Measurements from ENCODE around the gene STXBP6.
"Not testable (repeated sequence)": the region's sequence is repeated elsewhere in the genome, so short reads cannot be mapped to it uniquely, and the experiment has no call there.

The STXBP6 gene

DNA sequence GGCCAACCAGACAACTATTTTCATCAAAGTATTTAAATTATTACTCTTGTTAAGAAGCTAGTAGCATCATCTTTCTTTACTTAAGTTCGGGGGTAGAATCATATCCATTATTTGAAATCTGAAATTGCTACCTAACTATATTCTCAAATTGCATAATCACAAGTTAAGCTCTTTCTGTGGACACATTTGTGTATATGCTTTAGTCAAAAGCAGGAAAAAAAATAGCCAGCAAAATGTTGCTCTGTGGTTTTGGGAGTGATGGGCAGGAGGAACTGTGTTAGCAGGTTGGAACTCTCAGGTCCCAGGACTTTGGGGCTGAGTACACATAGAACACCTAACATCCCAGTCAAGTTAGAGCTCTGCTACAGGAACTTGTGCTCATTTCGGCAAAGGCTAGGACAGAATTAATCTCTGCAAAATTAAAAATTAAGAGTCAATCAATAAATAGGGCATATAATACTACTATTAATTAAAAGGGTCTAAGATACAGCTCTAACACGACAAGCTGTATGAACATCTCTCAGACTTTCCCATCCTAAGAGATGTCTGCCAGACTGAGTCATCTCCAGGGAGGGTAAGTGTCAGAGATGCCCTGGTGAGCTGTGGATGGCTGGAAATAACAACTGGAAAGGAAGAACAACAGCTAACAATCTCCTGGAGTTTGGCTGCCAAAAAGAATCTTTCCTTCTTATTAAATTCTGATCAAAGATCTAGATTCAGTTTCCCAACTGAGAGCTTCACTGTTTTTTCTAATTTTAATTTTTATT lies 212.5 kb downstream of the STXBP6 start:
- in situ Hi-C loops (cut with HindIII; ENCODE audit: low pct_unique_long_range_greater_than_20kb, low sequenced_read_pairs) = no loop called here
- TF ChIP-seq JUND (IDR thresholded peaks at IDR 0.05; ENCODE audit: low read depth) = no peak
- DNase-seq (ENCODE audit: low read depth in 1 of 2, low spot score in 1 of 2) = no peak

DNA sequence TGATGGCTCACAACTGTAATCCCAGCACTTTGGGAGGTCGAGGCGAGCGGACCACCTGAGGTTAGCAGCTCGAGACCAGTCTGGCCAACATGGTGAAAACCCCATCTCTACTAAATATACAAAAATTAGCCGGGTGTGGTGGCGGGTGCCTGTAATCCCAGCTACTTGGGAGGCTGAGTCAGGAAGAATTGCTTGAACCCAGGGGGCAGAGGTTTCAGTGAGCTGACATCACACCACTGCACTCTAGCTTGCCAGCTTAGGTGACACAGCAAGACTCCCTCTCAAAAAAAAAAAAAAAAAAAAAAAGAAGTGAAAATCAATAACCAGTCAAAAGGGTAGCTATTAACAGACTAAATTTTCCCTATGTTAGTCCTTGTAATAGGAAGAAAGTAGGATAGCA lies 213.6 kb downstream of the STXBP6 start:
- DNase-seq (ENCODE audit: low read depth in 1 of 2, low spot score in 1 of 2); in situ Hi-C loops (cut with HindIII; ENCODE audit: low pct_unique_long_range_greater_than_20kb, low sequenced_read_pairs): not testable (repeated sequence)

DNA sequence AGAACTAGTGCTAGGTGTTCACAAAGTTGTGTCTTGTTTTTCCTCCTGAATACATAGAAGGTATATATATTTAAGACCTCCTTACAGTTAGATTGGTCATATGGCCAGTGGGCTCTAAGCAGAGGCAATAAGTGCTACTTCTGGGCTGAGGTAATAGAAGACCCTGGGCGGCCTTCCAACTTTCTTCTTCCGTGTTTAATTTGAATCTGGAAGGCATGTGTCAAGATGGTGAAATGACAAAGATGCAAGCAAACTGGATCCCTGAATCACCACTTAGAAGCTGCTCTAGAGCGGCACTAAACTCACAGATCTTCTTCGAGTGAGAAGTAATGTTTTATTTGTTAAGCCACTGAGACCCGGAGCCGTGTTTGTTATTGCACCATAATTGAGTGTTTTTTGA lies 215.0 kb downstream of the STXBP6 start:
- in situ Hi-C loops (cut with HindIII; ENCODE audit: low pct_unique_long_range_greater_than_20kb, low sequenced_read_pairs) = no loop called here
- no peak for DNase-seq (ENCODE audit: low read depth in 1 of 2, low spot score in 1 of 2)
- no peak for TF ChIP-seq JUND (IDR thresholded peaks at IDR 0.05; ENCODE audit: low read depth)

DNA sequence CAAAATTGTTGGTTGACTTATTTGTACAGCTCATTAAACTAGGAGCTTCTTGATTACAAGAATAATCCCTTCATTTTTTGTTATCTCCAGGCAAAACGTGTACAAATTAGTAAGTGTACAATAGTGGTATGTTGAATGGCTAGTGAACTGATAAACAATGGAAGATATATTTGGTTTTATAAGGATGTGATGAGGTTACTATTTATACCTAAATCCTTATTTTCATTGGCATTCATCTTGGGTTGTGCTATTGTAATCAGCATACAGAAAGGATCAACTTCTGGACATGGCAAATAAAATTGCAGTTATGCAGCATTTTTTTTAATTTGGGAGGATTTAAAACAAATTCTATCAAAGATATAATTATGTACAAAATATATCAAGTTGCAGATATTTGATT lies 216.6 kb downstream of the STXBP6 start:
- no peak for DNase-seq (ENCODE audit: low read depth in 1 of 2, low spot score in 1 of 2)
- in situ Hi-C loops (cut with HindIII; ENCODE audit: low pct_unique_long_range_greater_than_20kb, low sequenced_read_pairs) = no loop called here
- TF ChIP-seq JUND (IDR thresholded peaks at IDR 0.05; ENCODE audit: low read depth) = no peak

DNA sequence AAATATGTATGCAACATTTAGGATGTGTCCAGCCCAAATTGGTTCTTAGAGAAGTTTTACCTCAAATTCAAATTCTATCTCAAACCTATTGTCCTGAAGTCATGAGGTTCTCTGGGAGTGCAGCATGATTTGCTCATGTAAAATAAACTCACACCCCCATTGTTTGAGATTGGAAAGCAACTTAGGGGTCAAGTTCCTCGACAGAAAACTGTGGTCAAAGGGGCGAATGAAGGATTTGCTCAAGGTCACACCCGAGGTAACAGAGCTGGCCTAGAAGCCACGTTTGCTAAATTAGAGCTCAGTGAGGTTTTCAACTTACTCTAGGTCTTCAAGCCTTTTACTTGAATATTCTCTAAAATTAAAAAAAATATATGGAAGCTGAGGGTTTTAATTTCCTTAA lies 218.3 kb downstream of the STXBP6 start:
- no peak for TF ChIP-seq JUND (IDR thresholded peaks at IDR 0.05; ENCODE audit: low read depth)
- in situ Hi-C loops (cut with HindIII; ENCODE audit: low pct_unique_long_range_greater_than_20kb, low sequenced_read_pairs) = no loop called here

DNA sequence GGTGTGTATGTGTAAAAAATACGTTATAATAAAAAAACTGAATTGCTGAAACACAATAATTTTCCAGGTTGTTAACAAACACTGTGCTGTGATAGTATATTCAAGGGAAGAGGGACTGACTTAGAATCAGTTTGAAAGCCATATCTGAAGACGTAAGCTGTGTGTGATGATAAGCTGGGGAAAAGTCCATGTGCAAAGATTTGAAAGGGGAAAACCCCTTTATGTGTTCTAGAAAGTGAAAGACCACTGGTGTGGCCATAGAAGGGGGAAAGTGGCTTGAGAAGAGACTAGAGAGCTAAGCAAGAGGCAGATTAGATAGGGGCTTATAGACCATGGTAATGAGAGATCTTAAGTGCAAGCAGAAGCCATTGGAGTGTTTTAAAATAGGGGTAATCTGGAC lies 220.1 kb downstream of the STXBP6 start:
- no peak for DNase-seq (ENCODE audit: low read depth in 1 of 2, low spot score in 1 of 2)
- TF ChIP-seq JUND (IDR thresholded peaks at IDR 0.05; ENCODE audit: low read depth) = no peak
- in situ Hi-C loops (cut with HindIII; ENCODE audit: low pct_unique_long_range_greater_than_20kb, low sequenced_read_pairs) = no loop called here

More for the DNA sequence above, 218.3 kb downstream of the STXBP6 start:
- DNase-seq (ENCODE audit: low read depth in 1 of 2, low spot score in 1 of 2) = no peak

DNA sequence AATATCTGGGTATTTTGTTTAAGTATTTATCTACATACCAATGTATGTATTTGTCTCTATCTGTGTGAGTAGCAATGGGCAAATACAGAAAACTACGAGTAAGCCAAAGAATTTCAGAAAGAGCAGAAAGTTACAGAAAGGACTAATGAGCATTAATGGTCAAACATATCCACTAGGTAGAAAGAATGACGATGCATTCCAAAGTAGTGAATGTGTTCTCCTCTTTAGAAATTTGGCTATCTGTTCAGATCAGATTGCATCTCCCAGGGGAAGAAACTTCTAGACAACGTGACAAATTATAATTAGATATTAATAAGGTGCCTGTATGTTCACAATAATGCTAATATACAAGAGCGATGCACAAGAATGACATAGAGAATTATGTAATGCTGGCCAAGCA lies 221.5 kb downstream of the STXBP6 start:
- in situ Hi-C loops (cut with HindIII; ENCODE audit: low pct_unique_long_range_greater_than_20kb, low sequenced_read_pairs) = no loop called here
- no peak for DNase-seq (ENCODE audit: low read depth in 1 of 2, low spot score in 1 of 2)
- no peak for TF ChIP-seq JUND (IDR thresholded peaks at IDR 0.05; ENCODE audit: low read depth)

DNA sequence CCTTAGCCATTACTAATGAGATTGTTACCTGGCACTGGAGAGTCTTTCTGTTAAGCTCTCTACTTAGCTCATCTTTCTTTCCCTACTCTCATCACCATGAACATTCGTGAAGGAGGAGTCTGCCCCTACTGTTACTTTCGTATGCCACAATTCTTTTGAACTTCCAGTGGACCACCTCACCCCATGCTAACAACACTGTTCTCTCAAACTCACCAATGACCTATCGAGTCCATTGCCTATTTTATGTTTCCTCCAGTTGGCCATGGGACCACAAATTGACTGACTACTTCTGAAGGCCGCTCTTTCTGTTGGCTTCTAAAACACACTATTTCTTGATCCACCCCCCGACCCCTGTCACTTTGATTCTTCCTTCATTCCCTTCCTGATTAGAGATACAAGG lies 223.6 kb downstream of the STXBP6 start:
- no peak for TF ChIP-seq JUND (IDR thresholded peaks at IDR 0.05; ENCODE audit: low read depth)
- no peak for DNase-seq (ENCODE audit: low read depth in 1 of 2, low spot score in 1 of 2)
- in situ Hi-C loops (cut with HindIII; ENCODE audit: low pct_unique_long_range_greater_than_20kb, low sequenced_read_pairs) = no loop called here

DNA sequence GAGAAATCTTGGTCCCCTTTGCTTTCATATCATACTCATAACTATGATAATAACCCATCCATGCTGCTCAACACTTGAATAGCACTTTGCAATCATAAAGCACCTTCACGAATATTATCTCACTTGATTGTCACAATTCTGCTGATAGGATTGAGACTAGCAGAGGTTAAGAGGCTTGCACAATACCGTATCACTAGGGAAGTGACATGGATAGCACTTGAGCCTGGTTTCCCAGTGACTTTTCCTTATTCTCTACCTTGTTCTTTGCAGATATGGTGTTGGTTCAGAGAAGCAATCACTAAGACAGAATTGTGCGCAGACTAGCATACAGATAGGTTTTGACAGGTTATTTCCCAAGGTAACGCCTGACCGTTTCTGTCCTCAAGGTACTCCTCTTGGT lies 229.3 kb downstream of the STXBP6 start:
- in situ Hi-C loops (cut with HindIII; ENCODE audit: low pct_unique_long_range_greater_than_20kb, low sequenced_read_pairs) = no loop called here
- TF ChIP-seq JUND (IDR thresholded peaks at IDR 0.05; ENCODE audit: low read depth) = no peak
- no peak for DNase-seq (ENCODE audit: low read depth in 1 of 2, low spot score in 1 of 2)

DNA sequence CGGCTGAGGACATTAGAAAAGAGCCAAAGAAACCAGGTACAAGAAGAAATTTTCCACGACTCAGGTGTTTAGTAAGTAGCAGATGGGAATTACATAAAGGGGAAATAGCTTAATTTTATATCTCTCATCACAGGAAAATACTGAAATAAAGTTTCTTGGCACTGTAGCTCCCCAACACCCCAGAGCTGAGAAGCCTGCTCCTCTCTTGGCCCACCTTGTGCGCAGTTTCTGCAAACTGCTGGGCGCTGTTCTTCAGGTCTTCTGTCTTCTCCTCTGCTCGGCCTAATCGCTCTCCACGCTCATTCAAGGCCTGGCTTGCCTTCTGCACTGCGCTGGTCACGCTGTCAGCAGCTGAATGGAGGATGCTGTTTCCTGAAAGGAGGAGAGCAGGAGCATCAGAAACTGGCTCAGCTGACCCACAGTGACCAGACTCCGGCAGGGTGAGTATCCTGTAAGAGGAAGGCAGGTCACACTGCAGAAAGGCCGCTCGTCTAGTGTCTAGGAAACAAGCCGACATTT lies 231.1 kb downstream of the STXBP6 start:
- in situ Hi-C loops (cut with HindIII; ENCODE audit: low pct_unique_long_range_greater_than_20kb, low sequenced_read_pairs) = no loop called here
- DNase-seq (ENCODE audit: low read depth in 1 of 2, low spot score in 1 of 2) = no peak
- no peak for TF ChIP-seq JUND (IDR thresholded peaks at IDR 0.05; ENCODE audit: low read depth)

DNA sequence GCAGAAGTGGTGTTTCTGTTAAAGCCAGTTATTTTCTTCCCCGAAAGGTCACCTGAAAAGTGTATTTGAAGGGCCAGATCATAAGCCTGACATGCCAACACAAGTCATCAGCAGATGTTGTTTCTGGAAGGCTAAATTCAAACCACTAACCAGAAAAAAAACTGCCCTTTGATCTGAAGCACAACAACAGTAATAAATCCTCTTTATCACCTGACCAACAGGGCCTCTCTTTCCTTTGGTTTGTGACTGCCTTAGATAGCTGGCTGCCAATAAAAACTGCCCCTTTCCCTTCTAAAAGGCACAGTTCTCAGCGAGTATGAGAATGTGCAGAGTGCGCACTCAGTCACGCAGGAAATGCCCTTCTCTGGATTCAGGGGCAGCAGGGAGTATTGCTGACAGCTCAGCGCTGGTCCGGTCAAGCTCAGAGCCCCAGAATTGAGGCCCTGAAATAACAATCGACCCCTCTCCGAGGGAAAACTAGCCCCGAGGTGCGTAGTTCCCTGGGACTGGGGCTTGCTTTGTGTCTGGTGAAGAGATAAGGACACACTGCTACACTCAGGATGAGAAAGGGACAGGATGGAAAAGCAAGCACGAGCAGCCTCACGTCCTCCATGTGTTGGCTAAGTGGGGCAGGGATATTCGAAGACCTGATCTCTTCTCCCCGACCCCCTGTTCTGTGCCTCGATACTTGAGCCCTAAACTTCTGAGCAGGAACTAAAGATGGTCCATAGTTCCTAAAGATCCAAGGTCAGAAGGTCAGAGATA lies 231.7 kb downstream of the STXBP6 start:
- in situ Hi-C loops (cut with HindIII; ENCODE audit: low pct_unique_long_range_greater_than_20kb, low sequenced_read_pairs) = no loop called here
- no peak for TF ChIP-seq JUND (IDR thresholded peaks at IDR 0.05; ENCODE audit: low read depth)
- no peak for DNase-seq (ENCODE audit: low read depth in 1 of 2, low spot score in 1 of 2)

DNA sequence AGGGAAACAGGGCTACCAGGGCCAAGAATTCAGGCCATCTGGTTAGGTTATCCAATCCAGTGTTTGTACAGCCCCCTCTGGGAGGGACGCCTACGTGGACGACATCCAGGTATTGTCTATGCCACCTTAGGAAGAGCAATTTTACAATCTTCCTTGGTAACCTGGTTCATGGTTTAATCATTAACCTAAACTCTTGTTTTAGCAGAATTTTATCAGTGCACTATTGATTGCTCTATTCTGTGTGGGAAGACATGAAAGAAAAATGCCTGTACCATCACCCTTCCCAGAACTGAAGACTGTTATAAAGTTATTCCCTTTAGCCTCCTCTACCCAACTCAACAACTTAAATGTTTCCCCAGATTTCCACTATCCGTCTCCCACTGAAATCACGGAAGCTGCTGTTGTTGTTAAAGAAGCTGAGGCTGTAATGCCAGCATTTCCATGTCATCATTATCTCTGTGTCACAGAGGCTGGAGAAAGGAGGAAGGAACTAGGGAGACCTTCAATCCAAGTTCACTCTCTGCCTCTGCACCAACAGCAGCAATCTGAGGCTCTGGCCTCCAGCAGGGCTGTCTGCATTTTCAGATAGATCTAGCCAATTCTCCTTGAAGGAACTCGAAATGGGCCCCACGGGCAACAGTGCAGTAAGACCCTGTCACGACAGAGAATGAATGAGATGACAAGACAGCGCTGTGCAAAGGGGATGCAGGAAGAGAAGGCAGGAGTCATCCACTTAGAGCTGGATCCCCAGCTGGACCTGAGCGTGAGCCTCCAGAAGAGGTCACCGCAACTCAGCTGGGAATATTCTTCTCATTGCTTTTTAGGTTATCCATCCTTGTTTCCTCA lies 232.5 kb downstream of the STXBP6 start:
- in situ Hi-C loops (cut with HindIII; ENCODE audit: low pct_unique_long_range_greater_than_20kb, low sequenced_read_pairs) = no loop called here
- TF ChIP-seq JUND (IDR thresholded peaks at IDR 0.05; ENCODE audit: low read depth) = no peak
- no peak for DNase-seq (ENCODE audit: low read depth in 1 of 2, low spot score in 1 of 2)

DNA sequence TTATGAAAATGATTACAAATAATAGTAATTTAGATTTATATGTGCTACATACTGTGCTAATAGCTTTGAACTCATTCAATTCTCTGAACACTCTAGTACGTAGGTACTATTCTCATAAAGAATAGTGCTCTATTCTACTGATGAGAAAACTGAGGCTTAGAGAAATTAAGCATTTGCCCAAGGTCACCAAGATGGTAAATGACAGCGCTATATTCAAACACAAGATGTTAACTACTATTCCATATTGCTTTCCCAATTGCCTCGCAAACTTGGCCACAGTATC lies 233.1 kb downstream of the STXBP6 start:
- no peak for DNase-seq (ENCODE audit: low read depth in 1 of 2, low spot score in 1 of 2)
- no peak for TF ChIP-seq JUND (IDR thresholded peaks at IDR 0.05; ENCODE audit: low read depth)
- in situ Hi-C loops (cut with HindIII; ENCODE audit: low pct_unique_long_range_greater_than_20kb, low sequenced_read_pairs) = no loop called here
